ENCODE data around the gene SLC35E2B. TPM values are rescaled to one million over a fixed set of nuclear protein-coding genes. Genes with fewer than 3 reads are reported as not detected.
"Not testable (repeated sequence)": the region's sequence is repeated elsewhere in the genome, so short reads cannot be mapped to it uniquely, and the experiment has no call there.

The SLC35E2B gene
- total RNA-seq, result 25.3 TPM
- long read RNA-seq, full-length matches to known transcripts, result 2 of 15 reads
- long read RNA-seq, partial matches to known transcripts, result 0 of 15 reads
- long read RNA-seq, other reads (novel, unspliced or antisense), result 13 of 15 reads

DNA sequence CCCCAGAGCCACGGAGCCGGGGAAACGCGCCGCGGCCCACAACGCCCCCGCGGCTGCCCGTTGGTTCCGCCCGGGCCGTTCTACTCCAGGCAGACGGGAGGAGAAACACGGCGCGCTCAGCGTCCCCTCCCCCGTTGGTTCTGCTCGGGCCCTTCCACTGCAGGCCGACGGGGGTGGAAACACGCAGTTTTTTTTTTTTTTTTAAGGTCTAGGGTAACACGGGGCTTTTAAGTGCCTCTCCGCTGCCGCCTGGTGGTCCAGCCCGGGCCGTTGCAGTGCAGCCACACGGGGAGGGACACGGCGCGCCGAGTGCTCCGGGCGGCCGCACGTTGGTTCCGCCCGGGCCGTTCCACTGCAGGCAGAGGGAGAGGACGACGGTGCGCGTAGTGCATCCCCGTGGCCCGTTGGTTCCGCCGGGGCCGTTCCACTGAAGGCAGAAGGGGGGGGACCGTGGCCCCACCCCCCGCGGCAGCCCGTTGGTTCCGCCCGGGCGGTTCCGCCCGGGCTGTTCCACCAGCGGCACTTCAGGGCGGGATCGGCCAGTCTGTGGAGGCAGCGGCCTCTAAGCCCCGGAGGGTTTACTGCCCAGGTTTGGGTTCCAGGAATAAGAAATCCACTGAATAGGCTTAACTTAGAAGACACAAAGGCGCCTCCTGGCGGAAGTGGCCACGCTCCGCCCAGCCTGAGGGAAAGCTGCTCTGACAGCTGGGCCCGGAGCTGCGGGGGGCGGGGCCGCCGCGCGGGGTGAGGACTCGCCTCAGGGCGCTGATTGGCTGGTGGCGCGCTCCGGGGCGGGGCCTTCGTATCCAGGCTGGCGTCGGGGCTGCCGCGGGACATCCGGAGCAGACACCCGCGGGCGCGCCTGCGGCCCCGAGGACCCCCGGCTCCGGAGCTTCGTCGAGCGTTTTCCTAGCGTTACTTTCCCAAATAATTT is at the start of gene SLC35E2B:
Gene SLC35E2B, minus strand, starts transcription at position 82 of the 934 bp plus-strand sequence. CDS start 16,096 bp downstream, outside the sequence.
- DNase-seq (peak; percentile 93), ATAC-seq (peak; percentile 93)
- intact Hi-C loops (cut with micrococcal nuclease), result not testable (repeated sequence)

DNA sequence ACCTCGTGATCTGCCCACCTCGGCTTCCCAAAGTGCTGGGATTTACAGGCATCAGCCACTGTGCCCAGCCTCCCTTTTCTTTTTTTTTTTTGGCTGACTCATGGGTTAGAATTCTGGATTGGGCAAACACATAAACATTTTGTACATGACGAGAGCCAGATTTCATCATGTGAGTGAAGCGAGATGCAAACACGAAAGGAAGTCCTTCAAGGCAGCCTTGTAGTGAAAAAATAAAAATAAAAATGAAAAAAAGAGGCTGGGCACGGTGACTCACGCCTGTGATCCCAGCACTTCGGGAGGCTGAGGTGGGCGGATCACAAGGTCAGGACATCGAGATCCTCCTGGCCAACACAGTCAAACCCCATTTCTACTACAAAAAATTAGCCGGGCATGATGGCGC is 48.4 kb upstream of the SLC35E2B start:
- DNase-seq; intact Hi-C loops (cut with micrococcal nuclease); ATAC-seq: not testable (repeated sequence)

DNA sequence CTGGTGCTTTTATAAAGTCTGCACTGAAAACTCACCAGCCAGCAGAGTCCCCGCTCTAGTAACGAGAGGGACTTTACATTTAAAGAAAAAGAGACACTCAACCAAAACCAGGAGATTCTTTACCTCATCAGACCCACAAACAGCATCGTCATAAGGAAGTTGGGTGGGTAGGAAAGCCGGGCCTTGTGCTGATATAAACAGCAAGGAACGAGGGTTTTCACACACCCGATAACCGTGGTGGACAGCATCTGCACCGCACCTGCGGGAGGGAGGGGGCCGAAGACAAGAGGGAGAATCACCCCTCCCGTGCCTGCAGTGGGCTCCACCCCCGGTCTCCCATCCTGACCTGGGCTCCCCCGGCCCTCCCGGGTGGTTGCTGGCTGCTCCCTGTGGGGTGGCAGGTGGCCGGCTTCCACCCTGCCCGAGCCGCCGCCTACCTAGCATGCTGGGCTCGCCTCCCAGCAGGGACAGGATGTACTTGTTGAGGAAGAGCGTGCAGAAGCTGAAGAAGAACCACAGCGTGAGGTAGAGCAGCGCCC is 46.3 kb upstream of the SLC35E2B start:
- intact Hi-C loops (cut with micrococcal nuclease); ATAC-seq; DNase-seq: not testable (repeated sequence)

DNA sequence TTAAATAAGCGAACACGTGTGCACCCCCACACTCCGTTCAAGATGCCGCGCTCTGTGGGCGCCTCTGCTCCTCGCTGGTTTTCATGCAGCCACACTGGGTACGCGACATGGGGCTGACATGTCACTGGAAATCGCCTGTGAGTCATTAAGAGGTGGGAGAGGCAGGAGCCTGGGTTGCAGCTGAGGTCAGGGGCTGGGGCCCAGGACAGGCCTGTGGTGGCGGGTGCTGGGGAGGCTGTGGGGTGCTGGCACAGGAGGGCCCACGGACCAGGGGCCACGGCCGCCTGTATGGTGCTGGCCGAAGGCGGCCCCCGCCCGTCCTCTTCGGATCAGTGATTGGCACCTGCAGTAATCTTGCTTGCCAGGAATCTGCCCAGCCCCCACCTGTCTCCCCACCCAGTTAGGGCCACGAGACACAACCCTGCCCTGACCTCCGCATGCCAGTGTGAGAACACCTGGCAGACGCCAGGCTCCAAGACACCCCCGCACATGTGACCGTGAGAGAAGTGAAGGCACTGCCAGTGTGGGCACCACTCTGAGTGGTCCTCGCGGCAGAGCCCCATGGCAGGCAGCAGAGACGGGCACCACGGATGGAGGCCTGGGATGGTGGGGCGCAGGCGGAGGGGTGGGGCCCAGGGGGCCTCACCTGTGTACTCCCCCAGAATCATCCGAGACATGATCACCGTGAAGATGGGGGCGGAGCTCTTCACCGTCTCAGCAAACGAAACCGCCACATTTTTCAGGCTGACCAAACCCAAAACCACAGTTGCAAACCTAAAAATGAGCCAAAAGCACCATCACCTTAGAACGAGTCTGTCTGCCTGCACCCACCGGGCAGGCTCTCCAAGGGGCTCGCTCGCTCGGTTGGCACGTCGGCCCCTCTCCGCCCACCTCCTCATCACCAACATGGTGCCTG is 45.3 kb upstream of the SLC35E2B start:
- ATAC-seq; intact Hi-C loops (cut with micrococcal nuclease); DNase-seq: not testable (repeated sequence)

DNA sequence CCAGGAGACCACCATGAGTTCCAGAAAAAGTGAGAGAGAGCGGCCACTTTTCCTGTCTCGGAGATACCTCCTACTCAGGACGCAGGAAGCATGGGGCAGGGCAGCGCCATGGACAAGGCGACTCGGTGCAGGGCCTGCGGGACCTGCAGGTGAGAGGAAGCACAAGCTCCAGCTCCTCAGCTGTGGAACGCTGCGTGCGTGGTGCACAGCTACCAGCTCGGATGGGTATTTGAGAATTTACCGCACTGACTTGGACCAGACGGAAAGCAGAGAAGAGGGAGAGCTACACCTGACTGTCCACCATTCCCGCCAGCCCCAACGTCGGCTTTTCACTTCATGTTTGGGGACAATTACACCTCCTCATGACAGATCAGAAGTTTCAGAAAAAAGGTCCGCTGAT is 39.8 kb upstream of the SLC35E2B start:
- no peak for DNase-seq
- no peak for ATAC-seq
- intact Hi-C loops (cut with micrococcal nuclease), result no loop called here

DNA sequence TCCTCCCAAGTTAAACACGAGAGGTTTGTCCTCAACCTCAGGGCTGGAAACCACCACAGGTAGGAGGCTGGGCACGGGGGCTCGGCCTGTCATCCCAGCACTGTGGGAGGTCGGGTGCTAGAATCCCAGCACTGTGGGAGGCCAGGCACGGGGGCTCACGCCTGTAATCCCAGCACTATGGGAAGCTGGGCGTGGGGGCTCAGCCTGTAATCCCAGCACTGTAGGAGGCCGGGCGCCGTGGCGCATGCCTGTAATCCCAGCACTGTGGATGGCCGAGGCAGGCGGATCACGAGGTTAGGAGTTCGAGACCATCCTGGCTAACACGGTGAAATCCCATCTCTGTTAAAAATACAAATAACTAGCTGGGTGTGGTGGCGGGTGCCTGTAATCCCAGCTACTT is 38.3 kb upstream of the SLC35E2B start:
- no peak for DNase-seq
- intact Hi-C loops (cut with micrococcal nuclease), result no loop called here
- ATAC-seq, result no peak

DNA sequence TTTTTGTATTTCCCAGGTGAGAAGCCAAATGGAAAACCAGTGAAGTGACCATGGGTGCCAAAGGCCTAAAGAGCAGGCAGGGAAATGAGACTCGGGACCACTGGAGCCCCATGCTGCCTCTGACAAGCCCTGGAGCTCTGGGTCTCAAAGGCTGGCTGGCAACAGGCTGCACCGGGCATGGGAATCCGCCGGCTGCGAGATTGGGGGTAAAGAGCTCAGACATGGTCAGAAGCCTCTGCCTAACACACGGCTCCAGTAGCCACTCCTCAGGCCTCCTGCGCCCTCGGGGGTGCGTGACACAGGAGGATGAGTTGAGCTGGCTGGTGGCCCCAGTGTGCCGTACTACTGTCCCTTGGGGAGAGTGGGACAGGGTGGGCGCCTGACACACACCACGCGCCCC is 37.6 kb upstream of the SLC35E2B start:
- intact Hi-C loops (cut with micrococcal nuclease); ATAC-seq; DNase-seq: not testable (repeated sequence)

DNA sequence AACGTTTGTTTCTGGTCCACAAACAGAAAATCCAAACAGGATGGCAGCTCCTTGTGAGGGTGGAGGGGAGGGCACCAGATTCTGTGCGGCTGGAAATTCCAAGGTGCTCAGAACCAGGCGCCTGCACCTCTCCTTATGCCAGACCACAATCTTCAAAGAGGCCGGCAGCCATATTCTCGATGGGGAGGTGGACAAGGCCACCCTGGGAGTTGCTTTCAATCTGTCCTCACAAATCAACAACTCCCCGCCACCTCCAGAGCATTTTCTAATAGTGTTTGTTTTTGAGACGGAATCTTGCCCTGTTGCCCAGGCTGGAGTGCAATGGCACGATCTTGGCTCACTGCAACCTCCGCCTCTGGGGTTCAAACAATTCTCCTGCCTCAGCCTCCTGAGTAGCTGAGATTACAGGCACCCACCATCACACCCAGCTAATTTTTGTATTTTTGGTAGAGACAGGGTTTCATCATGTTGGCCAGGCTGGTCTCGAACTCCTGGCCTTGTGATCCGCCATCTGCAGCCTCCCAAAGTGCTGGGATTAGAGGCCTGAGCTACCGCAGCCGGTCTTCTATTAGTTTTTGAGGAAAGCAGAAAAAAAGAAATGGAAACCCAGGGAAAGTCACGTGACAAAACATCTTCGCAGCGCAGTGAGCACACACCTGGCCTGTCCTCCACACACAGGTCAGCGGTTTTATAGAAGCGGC is 36.7 kb upstream of the SLC35E2B start:
- ATAC-seq; intact Hi-C loops (cut with micrococcal nuclease); DNase-seq: not testable (repeated sequence)

DNA sequence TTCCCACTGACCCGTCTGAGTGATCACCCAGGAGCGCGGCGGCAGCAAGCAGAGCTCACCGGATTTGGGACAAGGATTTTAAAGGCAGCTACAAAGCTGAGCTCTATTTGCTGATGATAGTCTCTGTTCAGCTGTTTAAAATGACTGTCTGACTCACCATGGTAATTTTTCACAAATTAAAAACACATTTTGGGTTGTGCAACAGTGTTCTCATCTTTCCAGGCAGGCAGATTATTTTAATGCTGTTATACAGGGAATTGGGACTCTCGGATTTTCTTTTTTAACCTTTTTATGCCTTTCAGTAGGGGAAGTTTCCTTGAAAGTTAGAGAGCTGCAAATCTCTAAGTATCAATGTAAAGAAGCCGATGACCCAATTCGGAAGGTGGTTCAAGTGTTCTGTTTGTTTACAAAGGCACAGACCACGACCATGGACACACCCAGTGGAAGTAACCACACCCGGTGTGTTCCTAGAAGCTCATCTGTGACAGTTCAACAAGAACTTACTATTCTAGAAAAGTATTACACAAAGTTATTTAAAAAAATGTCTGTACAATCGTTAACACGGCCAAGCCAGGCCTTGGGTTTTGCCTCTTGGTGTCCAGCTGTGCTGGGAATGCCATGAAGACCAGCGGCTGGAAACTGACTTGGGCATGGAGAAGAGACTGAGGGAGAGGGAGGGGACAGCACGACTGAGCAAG is 35.9 kb upstream of the SLC35E2B start:
- peak; percentile 6 for ATAC-seq
- intact Hi-C loops (cut with micrococcal nuclease); DNase-seq: not testable (repeated sequence)

DNA sequence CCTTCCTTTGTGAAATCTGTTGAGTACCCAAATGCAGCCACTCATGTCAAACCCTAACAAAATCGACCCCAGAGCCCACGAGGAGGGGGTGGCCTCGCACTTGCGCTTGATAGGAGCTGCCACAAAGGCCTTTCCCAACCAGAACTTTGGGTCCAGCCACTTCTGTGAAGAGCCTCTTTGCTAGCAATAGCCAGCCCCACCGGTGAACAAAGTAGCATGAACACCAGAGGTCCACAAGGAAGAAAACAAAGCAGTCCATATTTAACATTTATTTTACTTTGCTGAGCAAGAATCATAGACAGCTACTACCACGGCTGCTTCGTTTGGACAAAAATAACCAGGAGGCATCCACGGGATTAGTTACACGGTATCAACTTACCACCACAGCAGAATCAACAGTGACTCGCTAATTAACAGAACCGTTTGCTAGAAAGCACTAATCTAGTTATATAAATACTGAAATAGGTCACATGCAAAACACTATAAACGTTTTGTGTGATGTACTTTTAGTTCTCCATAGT is 34.6 kb upstream of the SLC35E2B start:
- ATAC-seq; intact Hi-C loops (cut with micrococcal nuclease); DNase-seq: not testable (repeated sequence)

DNA sequence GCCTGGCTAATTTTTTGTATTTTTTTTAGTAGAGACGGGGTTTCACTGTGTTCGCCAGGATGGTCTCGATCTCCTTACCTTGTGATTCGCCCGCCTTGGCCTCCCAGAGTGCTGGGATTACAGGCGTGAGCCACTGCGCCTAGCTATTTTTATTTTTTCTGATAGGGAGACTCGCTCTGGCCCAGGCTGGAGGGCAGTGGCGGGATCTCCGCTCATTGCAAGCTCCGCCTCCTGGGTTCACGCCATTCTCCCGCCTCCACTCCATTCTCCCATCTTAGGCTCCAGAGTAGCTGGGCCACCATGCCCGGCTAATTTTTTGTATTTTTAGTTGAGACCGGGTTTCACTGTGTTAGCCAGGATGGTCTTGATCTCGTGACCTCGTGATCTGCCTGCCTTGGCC is 33.5 kb upstream of the SLC35E2B start:
- DNase-seq; intact Hi-C loops (cut with micrococcal nuclease): not testable (repeated sequence)

DNA sequence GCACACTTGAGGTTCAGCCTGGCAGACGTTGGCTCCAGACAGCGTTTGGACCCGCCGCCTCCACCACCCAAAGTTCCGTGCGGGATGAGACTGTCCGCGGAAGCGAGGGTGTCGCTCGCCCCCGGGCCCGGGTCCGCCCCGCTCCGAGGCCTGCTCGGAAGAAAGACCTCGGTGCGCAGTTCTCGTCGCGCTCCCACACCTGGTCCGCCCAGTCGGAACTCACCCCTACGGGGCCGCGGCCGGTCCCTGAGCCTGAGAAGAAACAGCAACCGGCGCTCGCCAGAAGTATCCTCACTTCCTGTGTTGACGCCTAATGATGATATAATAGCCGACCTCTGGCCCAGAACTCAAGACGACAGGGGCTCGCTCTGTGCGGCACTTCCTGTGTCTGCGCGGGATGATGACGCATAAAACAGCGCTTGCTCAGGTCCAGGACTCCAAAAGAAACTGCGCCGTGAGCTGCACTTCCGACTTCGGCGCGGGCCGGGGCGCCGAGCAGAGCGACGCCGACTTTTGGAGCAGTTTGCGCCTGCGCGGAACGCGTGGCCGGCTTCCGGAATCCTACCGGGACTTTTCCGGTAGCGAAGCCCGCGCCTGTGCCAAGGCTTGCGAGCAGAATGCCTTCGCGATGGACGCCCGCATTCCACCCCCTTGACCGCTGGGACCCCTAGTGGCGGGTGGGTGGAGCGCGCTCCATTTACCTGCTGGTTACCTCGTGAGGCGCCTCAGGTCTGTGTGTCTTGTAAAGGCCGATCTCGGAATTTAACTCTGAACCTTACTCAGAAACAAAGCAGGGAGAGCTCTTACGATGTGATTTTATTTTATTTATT is 31.7 kb upstream of the SLC35E2B start, which contains the start of gene CDK11A:
Gene CDK11A, minus strand, starts transcription at position 323 of the 830 bp plus-strand sequence. CDS start 1,539 bp downstream, outside the sequence.
- DNase-seq (peak; percentile 97), ATAC-seq (peak; percentile 95)
- intact Hi-C loops (cut with micrococcal nuclease), result not testable (repeated sequence)

More for the DNA sequence above, 33.5 kb upstream of the SLC35E2B start:
- ATAC-seq, result not testable (repeated sequence)

DNA sequence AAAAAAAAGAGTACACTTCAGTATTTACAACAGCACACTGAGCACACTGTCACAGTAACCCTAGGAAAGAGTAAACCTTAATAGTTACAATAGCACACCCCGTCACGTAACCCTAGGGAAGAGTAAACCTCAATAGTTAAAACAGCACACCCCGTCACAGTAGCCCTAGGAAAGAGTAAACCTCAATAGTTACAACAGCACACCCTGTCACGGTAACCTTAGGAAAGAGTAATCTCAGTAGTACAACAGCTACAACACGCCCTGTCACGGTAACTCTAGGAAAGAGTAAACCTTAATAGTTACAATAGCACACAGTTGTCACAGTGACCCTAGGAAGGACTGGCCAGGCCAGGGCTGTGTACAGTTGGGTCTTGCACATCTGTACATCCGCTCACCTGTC is 28.6 kb upstream of the SLC35E2B start:
- ATAC-seq, result no peak

DNA sequence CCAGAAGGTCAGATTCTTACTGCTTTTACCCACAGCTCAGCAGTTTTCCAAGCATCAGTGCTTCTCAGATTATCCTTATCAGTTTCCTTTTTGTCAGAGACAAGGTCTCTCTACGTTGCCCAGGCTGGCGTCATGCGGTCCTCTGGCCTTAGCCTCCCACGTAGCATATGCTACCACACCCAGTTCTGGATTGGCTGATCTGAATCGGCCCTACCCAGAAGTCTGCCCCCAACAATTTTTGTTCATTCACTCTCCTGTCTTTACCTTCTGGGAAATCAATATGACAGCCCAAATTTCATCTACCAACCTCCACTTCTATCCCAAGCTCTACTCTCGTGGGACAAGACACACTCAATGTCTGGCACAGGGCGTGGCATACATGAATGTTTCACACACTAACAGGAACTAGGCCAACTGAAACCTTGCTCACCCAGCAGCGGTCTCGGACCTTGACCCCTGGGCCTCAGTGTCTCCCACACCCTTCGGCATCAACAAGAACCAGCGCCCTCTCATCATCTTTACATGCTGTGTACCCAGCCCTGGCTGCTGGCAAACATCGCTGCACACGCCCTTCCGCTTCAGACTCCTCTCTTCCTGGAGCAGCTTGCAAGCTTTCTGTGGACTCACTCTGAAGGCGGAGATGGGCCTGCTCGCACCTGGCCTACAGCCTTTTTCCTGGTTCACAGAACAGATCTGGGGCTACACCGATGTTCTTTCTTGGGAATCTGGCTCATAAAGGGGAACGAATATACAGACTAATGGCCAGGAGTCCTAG is 22.7 kb upstream of the SLC35E2B start:
- ATAC-seq; intact Hi-C loops (cut with micrococcal nuclease); DNase-seq: not testable (repeated sequence)

More for the DNA sequence above, 28.6 kb upstream of the SLC35E2B start:
- intact Hi-C loops (cut with micrococcal nuclease), result no loop called here
- no peak for DNase-seq

DNA sequence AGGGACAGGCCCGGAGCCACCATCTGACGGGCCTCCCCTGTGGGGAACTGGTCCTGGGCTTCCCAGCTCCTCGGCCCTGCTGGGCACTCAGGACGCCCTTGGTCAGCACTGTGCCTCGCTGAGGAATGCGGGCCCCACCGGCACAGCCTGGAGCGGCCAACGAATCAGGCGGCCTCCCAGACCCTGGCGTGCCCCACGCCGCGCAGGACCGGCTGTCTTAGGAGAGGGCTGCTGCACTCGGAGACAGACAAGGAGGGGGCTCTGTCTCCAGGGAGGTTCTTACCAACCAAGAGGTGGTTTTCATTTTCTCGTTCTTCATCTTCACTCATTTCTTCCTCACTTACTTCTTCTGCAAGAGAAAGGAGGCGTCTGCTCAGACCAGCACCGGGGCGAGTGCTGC is 15.3 kb upstream of the SLC35E2B start:
- intact Hi-C loops (cut with micrococcal nuclease); DNase-seq; ATAC-seq: not testable (repeated sequence)

DNA sequence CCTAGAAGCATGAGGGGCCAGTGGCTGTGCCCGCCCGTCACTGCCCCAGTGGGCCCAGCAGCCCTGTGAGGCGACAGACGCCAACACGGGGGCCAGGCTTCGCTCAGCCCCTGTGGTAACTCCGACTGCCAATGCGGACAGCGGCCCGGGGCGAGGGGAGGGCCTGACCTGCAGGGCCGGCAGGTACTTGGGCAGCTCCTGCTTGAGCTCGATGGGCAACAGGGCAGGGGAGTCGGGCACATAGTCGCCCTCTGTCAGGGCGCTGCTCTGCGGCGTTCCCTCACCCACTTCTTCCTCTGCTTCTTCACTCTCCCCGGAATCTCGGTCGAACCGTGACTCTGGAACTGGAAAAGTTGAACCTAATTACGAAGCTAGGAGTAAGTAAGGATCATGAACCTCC is 14.6 kb upstream of the SLC35E2B start:
- intact Hi-C loops (cut with micrococcal nuclease); ATAC-seq; DNase-seq: not testable (repeated sequence)

Measured in left ventricle myocardium superior (tissue), 1 donor.